Activated CD4-positive, alpha-beta T cell treated with anti-CD3 and anti-CD28 coated beads, Interleukin-2, amount 50 U/mL, for 1 hour (primary cell): Measurements from ENCODE around the gene HNRNPA1.
A peak's percentile ranks its signal among the peaks of the same experiment; 100 is the strongest.
"Not testable (repeated sequence)": the region's sequence is repeated elsewhere in the genome, so short reads cannot be mapped to it uniquely, and the experiment has no call there.

Experiments
- DNase-seq: peaks from one replicate; pipeline ENCODE4 v3.0.0-alpha.2; 2020

HNRNPA1 gene

DNA sequence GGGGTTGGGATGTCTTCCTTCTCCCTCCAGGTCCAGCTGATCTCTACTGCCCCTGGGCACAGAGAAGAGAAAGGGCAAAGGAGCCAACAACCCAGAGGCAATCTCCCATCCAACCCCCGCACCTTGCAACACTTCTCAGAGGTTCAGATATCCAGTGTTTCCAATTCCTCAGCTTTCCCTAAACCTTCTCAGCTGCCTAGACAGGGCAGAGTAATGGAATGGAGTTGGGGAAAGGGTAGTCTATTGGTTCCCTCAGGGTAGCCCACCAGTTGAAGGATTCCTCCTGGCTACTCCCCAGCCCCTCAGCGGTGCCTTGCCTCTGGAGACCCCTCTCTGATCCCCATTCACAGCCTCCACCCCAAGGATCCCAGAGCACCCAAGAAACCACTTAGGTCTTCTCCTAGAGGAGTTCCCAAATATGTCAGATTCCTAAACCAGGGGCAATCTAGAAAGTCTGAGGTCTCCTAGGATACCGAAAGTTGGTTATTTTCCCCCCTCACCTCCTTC lies 19.8 kb downstream of the HNRNPA1 start:
- DNase-seq = no peak

DNA sequence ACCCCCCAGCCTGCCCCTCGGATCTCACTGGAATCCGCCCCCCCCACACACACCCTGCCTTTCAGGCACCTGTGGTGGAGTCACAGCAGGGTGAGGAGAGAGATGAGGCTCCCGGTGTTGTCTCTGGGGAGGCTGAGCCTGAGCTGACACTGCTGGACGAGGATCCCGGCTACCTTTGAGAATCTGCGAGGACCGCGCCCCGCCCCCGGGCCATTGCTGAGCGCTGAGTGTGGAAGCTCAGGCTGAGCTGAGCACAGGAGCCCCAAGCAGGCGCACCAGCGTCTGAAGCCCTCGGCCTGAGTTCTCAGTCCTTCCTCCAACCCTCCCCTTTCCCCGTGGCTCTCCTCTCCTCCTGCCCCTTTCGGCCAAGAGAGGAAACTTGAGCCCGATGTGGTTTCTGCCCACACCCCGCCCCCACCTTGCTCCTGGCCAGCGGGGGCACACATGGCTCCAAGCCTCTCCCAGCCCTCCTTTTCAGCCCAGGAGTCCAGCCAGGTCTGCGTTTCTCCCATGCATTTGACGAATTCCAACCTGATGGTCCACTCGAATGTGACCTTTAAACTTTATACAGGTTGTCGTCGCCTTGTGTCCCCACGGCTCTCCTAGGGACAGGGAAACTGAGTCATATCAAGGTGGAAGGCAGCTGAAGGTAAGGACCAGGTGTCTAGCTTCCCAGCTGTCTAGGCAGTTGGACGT lies 20.4 kb downstream of the HNRNPA1 start, which contains the start of gene NFE2:
TSS of gene NFE2 (minus strand) at position 284 of the 696 bp plus-strand sequence. CDS start 5,767 bp downstream, outside the sequence.
- peak; percentile 34 for DNase-seq

DNA sequence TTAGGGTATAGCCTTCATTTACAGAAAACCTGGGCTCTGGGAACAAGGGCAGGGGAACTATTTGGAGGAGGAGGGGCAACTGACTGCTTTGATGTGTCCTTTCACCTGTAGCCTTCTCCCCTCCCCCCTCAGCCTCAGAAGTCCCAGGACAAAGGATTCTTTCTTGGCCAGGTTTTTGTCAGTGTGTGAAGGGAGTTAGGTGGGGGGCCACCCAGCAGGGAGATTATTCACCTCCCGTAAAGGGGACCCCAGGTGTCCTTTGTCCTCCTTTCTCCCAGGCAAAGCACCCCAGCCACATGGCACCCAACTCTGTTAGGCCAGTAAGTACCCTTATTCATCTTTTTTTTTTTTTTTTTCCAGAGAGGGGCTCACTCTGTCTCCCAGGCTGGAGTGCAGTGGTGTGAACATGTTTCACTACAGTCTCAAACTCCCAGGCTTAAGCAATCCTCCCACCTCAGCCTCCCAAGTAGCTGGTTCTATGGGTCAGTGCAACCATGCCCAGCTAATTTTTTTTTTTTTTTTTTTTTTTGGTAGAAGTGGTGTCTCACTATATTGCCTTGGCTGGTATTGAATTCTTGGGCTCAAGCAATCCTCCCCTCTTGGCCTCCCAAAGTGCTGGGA lies 21.0 kb downstream of the HNRNPA1 start:
- DNase-seq = no peak

DNA sequence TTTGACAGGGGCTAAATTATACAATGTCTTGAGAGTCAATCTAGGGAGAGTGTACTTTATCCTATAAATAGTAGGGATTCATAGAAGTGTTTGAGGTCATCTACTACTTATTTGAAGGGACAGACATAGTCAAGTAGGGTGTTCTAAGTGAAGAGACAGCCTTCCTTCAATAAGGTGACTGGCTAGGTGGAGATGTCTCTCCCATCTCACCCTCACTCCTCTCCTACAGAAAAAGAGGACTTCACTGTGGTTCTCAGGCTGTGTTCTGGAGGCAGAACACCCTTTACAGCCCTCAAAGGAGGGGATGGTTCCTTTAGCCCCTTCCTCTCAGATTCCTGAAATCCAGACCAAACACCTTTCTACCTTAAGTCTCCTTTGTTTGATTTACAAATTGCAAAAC lies 23.1 kb downstream of the HNRNPA1 start:
- no peak for DNase-seq

DNA sequence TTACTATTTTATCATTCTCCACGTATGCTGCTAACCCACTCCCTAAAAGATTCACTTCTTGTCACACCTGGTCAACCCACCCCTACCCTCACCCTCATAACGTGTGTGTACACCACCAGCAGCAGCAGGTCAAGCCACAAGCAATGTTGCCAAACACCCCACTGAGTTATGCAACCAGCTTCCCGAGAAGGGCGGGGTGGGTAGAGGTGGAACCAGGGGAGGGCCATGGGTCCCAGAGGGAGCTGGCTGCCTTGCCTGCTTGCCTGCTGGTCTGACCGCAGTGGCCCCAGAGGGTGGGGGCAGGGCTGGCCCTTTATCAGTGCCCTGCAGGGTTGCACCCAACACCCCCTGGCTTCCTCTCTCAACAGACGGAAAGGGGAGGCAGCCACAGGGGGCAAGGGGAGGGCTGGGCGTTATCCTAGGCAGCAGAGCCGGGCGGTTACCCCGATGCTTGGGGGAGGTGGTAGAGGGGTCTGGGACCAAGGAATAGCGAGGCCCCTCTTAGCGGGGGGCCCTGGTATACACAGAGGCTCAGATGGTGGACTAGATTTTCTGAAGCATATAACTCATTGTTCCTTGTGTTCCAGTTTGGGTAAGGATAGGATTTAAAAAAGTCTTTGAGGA lies 23.8 kb downstream of the HNRNPA1 start:
- no peak for DNase-seq

DNA sequence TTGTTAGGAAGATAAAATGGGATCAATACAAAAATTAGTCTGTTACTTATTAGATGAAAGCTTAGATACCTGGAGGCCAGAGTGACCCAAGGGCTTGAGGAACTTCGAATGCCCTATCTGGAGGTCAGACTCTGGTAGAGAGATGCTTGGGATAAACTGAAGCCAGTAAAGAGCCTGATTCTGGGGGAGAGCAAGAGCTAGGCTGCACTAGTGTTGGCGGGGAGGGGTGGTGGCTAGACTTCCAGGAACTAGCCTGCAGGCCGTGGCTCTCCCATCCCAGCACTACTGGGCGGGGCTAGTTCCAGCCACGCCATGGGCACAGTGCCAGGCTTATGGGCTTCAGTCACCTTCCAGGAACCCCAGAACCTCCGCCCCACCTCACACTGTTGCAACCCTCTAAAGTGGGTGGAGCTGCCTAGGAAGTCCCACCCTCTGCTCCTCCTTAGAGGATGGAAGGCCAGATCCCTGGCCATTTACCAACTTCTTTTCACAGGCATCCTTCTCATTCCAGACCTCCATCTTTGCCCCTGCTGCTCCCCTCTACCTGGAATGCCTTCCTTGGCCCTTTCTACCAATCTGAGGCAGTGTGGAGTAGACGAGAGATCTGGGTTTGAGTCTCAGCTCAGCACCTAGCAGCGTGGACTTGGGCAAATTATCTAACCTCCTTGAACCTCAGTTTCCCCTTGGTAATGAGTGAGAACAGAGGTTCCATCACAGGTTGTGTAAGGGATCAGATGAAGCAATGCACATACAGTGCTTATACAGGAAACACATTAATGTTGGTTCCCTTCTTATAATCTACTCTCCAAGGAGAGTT lies 26.6 kb downstream of the HNRNPA1 start:
- DNase-seq = no peak

DNA sequence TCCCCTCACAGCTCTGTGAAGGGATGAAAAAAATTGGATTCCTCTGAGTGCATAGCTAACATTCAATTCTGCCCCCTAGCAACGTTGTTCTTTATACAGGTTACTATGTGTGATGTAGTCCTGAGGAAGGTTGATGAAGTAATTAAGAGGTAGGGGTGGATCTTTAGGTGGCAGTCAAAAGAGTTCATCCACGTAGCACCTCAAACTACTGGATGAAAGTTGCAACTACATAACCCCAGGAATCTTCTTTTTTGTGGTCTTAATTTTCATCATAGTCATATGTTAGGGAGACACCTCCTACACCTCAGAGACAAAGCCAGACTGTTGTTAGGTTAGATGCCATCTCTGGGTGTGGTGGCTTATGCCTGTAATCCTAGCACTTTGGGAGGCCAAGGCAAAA lies 30.5 kb downstream of the HNRNPA1 start:
- no peak for DNase-seq

DNA sequence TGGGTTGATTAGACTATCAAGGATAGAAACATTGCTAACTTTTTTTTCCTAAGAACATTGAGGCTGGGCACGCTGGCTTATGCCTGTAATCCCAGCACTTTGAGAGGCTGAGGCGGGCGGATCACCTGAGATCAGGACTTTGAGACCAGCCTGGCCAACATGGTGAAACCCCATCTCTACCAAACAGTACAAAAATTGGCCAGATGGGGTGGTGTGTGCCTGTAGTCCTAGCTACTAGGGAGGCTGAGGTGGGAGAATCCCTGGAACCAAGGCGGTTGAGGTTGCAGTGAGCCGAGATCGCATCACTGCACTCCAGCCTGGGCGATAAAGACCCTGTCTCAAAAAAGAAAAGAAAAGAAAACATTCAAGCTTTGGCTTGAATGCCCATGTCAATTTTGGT lies 31.8 kb downstream of the HNRNPA1 start:
- DNase-seq = not testable (repeated sequence)

DNA sequence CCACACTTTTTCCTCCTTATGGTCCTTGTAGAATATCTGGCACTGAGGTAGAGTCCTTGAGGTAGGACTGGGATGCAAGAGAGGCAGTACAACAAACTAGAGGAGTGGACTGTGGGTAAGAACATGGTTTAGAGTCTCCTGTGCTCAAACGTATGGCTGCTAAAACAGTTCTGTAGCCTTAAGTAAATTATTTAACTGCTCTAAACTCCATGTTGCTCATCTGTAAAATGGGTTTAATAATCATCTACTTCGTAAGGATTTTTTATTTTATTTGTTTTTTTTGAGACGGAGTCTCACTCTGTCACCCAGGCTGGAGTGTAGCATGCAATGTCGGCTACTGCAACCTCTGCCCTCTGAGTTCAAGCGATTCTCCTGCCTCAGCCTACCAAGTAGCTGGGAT lies 40.8 kb downstream of the HNRNPA1 start:
- DNase-seq = no peak

DNA sequence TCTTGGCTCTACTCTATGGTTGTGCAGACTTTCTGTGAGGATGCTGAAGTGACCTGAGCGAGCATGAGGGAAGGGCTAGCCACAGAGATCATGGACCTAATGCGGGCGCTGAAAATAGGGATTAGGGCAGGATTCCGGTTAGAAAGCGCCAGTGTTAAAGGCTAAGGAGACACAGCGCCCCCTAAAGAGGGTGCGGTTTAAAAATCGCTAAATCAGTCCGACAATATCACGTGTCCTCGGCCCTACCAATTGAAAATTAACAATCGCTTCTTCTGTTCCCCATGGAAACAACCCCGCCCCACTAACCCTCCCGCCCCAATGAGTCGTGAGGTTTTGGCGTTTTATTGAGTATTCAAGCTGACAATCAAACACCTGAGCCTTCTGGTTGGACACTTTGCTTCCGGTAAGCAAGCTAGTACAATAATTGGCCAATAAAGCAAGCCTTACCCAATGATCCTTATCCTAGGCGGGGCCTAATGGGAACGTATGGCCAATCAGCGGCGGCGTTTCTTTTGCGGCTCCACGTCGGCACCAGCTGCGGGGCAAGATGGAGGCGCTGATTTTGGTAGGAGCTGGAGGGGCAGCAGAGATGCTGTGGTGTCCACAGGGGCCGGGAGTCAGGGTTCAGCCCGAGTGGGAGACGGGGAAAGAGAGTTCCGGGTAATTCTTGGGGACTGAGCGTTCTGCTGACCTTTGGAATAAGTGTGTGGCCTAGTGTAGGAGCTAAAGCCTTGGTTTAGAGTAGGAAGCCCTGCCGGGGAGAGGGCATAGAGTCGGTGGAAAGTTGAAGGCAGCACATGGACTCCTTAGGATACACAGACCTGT lies 44.3 kb downstream of the HNRNPA1 start, which contains the start of gene COPZ1:
TSS of gene COPZ1 (plus strand) at position 515 of the 825 bp plus-strand sequence. CDS start at position 548, 33 bp downstream.
- DNase-seq = peak; percentile 89

DNA sequence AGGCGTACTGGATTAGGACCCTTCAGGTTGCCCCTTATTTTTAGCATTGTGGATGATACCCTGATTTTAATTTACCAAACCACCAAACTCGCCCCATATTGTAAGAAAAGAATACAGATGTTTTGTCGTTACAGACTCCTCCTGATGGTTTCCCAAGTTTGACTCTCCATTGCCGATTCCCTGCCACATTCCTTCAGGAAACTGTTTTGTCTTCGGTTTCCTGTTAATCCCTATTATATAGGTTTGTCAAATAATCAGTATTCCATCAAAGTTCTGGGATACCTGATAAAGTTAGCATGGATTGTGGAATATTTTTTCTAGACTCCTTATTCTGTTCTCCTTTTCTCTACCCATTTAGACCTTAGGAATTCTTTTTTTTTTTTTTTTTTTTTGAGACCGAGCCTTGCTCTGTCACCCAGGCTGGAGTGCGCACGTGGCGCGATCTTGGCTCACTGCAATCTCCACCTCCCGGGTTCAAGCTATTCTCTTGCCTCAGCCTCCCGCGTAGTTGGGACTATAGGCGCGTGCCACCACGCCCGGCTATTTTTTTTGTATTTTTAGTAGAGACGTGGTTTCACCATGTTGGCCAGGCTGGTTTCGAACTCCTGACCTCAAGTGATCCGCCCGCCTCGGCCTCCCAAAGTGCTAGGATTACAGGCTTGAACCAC lies 45.0 kb downstream of the HNRNPA1 start:
- DNase-seq = not testable (repeated sequence)

DNA sequence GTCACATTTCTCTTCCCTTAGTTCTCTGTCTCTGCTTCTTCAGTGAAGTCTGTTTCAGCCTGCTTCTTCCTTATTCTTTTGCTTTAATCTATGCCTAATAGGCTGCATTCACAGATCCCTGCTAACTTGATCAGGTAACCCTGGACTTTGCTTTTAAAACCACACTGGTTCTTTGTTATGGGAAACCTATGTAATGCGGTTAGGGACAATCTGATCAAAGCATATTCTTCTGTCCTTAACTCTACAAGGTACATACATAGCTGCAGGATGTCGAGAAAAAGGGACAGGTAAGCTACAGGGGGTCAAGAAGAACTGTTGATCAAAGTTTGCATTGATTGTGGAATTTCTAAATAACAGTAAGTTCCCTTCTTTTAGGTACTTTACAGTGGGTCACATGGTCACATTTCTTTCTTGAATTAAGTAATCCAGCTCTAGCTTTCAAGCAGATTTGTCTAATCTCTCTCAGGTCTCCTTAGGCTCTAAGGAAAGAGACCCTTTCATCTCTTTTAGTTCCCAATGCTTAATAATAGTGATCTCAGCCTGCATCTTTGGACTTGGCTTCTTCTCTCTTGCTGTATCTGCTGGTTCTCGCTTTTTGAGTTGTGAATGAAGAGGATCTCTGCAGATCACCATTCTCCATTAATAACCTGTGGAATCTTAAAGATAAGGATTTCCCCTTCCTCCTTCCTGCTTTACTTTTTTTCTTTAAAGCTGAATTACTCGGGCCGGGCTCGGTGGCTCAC lies 48.2 kb downstream of the HNRNPA1 start:
- no peak for DNase-seq

DNA sequence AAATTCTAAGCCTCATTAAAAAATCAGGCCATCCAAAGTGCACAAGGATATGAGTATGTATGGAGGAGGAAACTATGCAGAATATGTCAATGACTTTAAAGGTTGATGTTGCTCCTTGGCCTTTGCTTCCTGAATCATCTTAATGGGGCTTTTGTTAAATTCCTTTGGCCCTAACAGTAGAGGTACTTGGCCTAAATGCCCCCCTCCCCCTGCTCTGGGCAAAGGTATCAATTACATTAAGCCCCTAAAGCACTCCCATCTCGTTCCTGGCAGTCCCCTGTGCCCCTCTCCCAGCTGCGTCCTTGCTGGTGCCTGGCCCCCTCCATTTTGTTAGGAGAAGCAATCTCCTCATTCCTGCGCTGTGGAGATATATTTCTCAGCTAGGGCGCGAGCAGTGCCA lies 49.2 kb downstream of the HNRNPA1 start:
- DNase-seq = no peak

DNA sequence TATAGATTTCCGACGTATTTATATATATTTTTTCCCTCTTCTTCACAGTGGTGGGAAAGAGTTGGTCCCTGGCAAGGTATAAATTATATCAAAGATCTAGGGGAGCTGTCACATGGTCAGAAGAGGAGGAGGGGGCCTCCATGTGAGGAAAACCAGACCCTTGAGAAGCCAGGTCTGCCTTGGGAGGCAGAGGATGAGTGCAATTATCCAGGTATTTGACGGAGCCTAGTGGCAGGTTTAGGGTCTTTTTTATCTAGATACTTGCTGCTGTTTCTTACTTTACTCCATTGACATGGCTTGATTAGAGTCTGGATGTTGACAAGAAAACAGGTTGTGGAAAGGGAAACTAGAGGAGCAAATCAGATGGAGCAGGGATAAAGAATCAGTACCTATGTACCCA lies 49.9 kb downstream of the HNRNPA1 start:
- DNase-seq = no peak

DNA sequence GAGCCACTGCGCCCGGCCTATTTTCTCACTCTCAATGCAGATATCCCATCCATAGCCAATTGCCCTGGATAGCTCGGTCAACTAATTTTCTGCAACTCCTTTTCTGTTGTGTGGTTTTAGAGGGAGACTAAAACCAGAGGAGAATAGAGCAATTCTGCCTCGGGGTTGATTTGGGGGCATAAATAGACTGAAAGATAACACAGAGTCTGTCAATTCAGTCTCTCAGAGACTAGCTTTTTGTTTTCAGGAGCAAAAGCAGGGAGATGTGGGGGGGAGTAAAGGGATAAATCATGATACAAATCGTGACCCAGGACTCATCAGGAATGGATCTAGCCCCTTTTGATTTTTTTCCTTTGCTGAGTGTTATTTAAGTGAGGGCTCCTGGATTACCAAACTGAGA lies 50.9 kb downstream of the HNRNPA1 start:
- no peak for DNase-seq

DNA sequence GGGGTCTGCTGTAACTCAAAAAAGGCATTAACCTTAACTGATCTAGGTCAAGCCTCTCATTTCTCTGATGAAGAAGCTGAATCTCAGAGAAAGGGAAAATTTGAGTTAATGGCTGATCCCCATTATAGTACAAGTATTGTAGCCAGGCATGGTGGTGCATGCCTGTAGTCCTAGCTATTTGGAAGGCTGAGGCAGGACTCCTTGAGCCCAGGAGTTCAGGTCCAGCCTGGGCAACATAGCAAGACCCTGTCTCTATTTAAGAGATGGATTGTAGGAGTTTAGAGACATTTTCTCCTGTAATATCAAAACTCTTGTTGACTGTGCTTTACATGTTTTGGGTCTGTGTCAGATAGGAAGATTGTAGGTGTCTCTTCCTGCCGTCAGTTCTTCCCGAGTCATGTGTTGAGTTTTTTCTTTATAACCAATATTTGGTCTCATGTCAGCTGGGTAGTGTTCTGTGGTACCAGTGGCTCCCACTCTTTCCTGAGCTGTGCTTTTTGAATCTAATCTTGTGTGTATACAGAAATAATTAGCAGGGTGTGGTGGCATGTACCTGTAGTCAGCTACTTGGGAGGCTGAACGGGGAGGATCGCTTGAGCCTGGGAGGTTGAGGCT lies 53.0 kb downstream of the HNRNPA1 start:
- no peak for DNase-seq
